C4-2B (cell line): ENCODE measurements around the gene SYTL3.

ENCODE experiments used
- H3K27ac ChIP-seq: fragments of 450-650 bp; 2 replicates; pipeline ENCODE4 v1.5.1; 2017
- ZFX ChIP-seq: fragments of 450-650 bp; IDR thresholded peaks from 2 replicates; pipeline ENCODE4 v1.6.1; 2017
- TF ChIP-seq, protein P1 (sequence below): fragments of 450-650 bp; conservative IDR thresholded peaks from 2 replicates; pipeline ENCODE4 v1.5.1; 2017; ENCODE audit warnings: mild to moderate bottlenecking

The SYTL3 gene

DNA sequence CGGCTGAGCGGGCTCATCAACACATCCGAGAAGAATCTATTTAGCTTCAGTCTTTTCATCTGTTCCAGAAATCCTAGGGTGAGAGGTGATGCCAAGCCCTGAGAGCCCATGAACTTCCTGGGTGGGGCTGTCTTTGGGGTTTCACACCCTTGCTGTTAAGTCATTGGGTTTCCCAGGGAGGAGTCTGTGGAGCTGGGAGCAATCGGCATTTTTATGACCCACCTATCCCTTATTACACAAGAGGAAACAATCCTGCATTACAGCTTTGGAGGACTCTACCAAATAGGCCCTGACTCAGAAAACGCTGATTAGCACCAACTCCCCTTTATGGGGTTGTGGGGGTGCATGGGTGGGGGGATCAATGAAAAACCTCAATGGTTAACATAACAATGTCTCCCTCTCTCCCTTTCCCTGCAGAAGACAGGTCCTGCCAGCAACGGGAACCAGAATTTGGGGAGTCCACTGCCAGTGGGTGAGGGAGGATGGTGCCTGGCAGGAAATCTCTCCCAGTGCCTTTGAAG, 123.1 kb downstream of the SYTL3 start:
- TF ChIP-seq, protein P1, sequence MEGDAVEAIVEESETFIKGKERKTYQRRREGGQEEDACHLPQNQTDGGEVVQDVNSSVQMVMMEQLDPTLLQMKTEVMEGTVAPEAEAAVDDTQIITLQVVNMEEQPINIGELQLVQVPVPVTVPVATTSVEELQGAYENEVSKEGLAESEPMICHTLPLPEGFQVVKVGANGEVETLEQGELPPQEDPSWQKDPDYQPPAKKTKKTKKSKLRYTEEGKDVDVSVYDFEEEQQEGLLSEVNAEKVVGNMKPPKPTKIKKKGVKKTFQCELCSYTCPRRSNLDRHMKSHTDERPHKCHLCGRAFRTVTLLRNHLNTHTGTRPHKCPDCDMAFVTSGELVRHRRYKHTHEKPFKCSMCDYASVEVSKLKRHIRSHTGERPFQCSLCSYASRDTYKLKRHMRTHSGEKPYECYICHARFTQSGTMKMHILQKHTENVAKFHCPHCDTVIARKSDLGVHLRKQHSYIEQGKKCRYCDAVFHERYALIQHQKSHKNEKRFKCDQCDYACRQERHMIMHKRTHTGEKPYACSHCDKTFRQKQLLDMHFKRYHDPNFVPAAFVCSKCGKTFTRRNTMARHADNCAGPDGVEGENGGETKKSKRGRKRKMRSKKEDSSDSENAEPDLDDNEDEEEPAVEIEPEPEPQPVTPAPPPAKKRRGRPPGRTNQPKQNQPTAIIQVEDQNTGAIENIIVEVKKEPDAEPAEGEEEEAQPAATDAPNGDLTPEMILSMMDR: no peak
- no peak overlapping the region for H3K27ac ChIP-seq

DNA sequence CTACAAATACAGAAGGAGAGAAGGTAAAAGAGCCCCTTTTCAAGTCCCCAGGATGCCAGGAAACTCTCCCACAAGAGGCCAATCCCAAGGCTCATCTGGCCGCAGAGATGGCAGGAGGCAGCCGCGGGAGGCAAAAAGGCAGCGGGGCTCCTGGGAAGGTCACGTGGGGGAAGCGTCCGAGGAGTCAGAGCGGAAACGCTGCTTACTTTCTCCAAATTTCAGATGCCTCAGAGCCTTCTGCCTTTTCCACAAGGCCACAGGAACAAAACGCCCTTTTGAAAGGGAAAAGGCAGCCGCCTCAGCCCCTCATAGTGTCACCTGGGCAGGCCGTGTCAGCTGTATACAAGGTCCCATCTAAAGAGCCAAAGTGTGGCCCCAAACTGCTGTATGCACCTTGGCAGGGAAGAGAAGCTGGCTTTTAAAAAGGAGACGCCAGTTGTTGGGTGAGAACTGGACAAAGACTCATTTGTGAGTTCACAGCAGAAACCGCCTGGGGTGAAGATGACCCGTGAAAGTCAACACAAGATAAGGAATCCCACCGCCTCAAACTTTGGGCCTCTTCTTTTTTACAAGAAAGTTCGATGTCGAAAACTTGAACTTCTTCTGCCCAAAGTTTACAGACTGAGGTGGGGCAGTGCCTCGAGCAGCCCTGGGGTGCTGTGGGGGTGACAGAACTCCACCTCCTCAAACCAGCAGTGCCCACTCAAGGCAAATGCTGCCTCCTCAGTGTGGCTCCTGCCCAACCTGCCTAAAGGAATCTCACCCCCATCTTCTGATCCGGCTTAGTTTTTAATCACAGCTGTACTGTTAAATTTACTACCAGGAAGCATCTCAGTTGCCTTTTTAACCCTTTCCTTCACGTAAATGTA, 124.0 kb downstream of the SYTL3 start:
- no peak for TF ChIP-seq ZFX
- TF ChIP-seq, protein P1: no peak
- no peak overlapping the region for H3K27ac ChIP-seq

DNA sequence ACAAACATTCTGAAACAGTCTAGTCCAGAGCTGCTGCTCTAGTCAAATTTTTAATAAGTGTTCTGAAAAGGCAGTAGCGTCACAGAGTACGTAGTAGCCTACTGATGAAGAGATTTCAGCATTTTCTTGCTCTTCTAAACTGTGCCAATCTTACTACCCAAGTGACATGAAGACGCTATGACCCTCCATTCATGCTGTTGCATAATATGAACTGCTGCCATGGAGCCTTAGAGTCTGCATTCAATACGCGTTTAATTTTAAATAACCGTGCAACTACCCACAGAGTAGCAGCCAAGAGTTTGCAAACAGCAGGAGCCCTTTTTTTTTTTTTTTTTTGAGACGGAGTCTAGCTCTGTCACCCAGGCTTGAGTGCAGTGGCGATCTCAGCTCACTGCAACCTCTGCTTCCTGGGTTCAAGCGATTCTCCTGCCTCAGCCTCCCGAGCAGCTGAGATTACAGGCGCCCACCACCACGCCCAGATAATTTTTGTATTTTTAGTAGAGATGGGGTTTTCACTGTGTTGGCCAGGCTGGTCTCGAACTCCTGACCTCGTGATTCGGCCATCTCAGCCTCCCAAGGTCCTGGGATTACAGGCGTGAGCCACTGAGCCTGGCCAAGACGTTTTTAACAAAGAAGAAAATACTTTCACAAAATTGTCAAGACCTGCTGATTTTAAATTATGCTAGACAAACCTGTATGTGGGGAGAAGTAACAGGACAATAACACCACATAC, 125.0 kb downstream of the SYTL3 start:
- H3K27ac ChIP-seq: no peak overlapping the region
- TF ChIP-seq ZFX: no peak
- TF ChIP-seq, protein P1: no peak

DNA sequence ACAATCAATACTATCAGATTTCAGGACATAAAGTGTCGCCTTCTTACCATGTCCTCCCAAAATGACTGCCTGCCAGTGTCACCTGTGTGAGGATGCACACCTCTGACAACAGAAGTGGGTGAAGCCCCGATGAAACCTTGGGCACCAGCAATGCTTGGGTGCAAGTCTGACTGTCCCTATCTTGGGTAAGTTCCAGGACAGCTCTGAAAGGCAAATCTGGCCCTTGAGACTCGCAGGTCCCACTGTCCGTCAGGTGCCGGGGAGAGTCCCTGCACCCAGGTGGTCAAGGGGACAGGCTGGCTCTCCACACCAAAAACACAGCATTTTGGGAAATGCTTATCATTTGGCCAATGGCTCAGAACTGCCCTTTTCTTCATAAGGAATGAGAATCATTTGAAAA, 126.0 kb downstream of the SYTL3 start:
- no peak overlapping the region for H3K27ac ChIP-seq

DNA sequence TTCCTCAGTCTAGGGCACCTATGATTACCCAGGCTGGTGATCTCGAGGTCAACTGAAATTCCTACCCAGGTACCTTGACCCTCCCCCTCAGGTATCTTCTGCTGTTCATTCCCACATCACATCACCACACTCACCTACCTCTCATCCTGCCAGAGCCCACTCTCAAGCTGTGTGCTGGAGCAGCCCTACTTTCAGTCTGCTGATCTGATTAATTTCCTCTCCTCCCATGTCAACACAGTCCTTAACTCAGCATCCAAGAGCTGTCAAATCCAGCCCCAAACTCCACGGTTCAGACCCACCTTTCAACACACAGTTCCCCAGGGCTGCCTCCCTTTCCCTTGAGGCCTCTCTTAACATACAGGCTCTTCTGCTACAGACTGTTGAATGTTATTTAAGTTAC, 126.9 kb downstream of the SYTL3 start:
- no peak for TF ChIP-seq ZFX
- TF ChIP-seq, protein P1: no peak
- H3K27ac ChIP-seq: no peak overlapping the region

More for the DNA sequence above, 126.0 kb downstream of the SYTL3 start:
- no peak for TF ChIP-seq ZFX
- TF ChIP-seq, protein P1: no peak

DNA sequence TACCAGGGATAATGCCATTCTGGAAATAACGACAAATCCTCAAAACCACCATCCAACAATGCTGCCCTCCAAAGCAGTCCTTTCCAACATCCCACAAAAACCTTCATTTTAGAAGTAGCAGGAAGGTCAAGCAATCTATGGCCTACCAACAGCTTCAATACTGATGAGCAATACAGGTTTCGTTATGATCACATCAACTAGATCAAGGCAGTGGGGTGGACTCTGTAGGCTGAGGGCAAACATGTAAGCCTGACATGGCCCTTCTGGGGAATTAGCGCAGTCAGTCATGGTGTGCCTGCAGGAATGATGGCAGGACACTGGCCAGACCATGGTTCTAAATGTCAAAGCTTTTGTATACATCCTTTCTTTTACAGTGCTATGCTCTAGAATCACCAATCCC, 127.7 kb downstream of the SYTL3 start:
- no peak overlapping the region for H3K27ac ChIP-seq
- TF ChIP-seq, protein P1: no peak
- TF ChIP-seq ZFX: no peak

DNA sequence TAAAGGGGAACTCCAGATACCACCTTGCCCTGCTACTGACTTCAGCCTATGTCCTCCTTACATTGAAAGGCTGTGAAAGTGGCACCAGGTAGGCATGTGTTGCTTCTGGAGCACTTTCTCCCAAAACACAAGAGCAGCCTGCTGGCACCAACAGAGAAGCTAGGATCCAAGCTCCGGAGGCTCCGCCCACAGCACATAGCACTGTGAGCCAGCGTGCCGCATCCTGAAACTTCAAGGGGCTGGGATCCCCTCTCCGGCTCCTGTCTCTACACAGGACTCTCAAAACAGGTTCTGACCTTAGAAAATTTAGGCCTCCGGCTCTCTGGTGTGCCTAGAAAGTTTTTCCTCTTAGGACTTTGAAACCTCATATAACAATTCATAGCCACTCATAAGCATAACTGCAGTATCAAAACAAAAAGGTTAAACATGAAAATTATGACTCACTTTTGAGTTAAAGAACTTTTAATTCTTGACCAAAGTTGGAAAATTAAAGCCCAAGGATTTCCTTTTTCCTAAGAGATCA, 128.2 kb downstream of the SYTL3 start:
- no peak overlapping the region for H3K27ac ChIP-seq
- TF ChIP-seq ZFX: no peak
- TF ChIP-seq, protein P1: no peak
